ENCODE results near the gene ANKRD30A.
"Not testable (repeated sequence)": the region's sequence is repeated elsewhere in the genome, so short reads cannot be mapped to it uniquely, and the experiment has no call there.

The ANKRD30A gene

GRCh38 chr10:37125191-37125732 lies at the start of gene ANKRD30A:
TSS of gene ANKRD30A (plus strand) at chr10:37125598. CDS start at chr10:37125788, 190 bp downstream.
- no peak for DNase-seq (ENCODE audit: low spot score)

DNA sequence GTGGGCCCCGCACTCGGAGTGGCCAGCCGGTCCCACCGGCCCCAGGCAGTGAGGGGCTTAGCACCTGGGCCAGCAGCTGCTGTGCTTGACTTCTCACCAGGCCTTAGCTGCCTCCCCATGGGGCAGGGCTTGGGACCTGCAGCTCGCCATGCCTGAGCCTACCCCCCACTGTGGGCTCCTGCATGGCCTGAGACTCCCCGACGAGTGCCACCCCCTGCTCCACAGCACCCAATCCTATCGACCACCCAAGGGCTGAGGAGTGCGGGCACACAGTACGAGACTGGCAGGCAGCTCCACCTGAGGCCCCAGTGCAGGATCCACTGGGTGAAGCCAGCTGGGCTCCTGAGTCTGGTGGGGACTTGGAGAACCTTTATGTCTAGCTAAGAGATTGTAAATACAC lies 49.3 kb upstream of the ANKRD30A start:
- DNase-seq (ENCODE audit: low spot score) = not testable (repeated sequence)

- no peak for DNase-seq (ENCODE audit: low spot score)
Measured at GRCh38 chr10:37095792-37096573, 29.4 kb upstream of the ANKRD30A start.

- no peak for DNase-seq (ENCODE audit: low spot score)
Measured at GRCh38 chr10:37101261-37101660, 24.1 kb upstream of the ANKRD30A start.

DNA sequence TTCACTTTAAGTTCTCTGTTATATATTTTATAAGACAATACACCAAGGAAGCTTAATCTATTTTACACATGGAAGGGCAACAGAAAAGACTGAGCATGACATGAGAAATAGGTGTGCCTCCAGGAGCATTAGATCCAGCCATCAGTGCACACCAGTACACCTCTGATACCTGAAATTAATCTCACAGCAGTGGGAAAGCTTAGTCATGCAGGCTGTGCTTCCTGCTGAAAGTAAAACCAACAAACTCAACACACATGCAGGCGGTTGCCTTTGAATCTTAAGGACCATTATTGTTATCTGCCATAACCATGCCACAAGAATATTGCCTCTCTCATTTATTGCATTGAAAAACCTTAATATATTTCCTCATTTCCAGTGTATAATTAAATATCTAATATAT lies 16.4 kb upstream of the ANKRD30A start:
- DNase-seq (ENCODE audit: low spot score) = no peak

DNA sequence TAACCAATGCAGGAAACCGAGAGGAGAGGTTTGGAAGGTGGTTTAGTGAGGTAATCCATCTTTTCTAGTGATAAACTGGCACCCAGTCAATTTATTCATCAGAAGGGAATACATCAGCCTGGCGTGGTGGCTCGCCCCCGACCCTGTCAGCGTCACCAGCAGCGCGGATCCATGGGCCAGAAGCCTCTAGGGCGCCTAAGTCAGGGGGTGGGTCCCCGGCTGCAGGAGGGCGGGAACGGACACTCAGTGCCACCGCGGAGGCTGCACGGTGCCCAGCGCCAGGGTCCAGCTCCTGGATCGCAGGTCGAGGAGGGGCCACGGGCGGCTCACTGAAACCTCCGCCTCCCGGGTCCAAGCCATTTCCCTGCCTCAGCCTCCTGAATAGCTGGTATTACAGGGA lies 866 bp upstream of the ANKRD30A start:
- no peak for DNase-seq (ENCODE audit: low spot score)

- no peak for DNase-seq (ENCODE audit: low spot score)
Measured at GRCh38 chr10:37125921-37126320, 523 bp downstream of the ANKRD30A start.

GRCh38 chr10:37146443-37146842 lies 21.0 kb downstream of the ANKRD30A start:
- no peak for DNase-seq (ENCODE audit: low spot score)

DNA sequence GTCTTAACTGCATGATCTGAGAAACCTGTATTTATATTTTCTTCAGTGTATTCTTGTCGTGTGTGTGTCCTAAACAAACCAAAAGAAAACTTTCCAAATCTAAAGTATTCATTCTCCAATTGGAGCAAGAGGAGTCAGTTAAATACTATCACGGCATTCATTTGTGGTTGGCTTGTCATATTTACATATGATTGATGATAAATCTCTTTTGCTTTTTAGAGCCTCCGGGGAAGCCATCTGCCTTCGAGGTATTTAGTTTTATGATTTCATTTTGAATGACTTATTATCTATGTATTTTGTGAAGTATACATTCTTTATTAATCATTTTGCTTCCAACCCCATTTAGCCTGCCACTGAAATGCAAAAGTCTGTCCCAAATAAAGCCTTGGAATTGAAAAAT lies 37.0 kb downstream of the ANKRD30A start:
- not testable (repeated sequence) for DNase-seq (ENCODE audit: low spot score)

GRCh38 chr10:37171945-37172344 lies 46.5 kb downstream of the ANKRD30A start:
- DNase-seq (ENCODE audit: low spot score) = not testable (repeated sequence)

DNA sequence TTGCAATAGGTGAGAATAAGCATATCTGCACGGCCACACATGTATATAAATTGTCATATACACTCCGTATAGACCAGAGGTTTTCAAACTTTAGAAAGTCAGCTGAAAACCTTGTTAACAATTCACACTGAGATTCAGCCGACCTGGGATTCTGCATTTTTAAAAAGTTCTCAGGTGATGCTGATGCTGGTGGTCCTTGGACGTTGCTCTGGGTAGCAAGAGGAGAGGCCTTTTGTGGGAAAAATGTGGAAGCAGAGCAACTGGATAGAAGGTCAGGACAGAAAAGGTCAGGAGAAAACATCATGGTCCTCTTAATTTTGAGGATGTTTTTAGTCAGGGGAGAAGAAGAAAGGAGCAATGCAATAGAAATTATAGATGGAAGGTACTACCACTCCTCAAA lies 52.9 kb downstream of the ANKRD30A start:
- DNase-seq (ENCODE audit: low spot score) = not testable (repeated sequence)

GRCh38 chr10:37182719-37183118 lies 57.3 kb downstream of the ANKRD30A start:
- not testable (repeated sequence) for DNase-seq (ENCODE audit: low spot score)

DNA sequence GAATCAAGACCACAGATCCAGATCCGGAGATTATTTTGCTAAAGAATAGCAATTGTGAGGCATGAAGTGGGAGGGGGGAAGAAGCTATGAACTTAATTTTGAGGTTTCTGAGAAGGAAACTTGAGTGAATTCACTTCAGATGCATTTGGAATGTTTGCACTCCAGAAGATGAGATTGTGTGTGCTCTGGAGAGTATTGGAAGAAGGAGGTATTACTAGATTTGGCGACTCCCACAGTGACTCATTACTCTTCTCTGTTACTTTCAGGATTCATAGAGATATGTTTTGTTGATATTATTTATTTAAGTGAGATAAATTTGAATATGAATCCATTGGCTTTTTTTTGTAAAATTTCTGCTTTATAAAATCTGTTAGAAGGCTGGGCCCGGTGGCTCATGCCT lies 80.7 kb downstream of the ANKRD30A start:
- DNase-seq (ENCODE audit: low spot score) = no peak

GRCh38 chr10:37220866-37221265 lies 95.5 kb downstream of the ANKRD30A start:
- no peak for DNase-seq (ENCODE audit: low spot score)

DNA sequence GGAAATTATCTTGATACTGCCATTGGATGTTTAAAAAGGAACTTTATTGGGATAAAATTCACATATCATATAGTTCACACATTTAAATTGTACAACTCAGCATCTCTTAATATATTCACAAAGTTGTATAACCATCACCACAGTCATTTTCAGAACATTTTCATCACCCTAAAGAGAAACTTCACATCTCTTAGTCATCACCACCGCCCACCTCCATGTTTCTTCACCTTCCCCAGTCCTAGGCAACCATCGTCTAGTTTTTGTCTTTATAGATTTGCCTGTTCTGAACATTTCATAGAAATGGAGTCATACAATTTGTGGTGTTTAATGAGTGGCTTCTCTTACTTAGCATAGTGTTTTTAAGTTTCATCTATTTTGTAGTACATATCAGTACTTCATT lies 96.6 kb downstream of the ANKRD30A start:
- no peak for DNase-seq (ENCODE audit: low spot score)

DNA sequence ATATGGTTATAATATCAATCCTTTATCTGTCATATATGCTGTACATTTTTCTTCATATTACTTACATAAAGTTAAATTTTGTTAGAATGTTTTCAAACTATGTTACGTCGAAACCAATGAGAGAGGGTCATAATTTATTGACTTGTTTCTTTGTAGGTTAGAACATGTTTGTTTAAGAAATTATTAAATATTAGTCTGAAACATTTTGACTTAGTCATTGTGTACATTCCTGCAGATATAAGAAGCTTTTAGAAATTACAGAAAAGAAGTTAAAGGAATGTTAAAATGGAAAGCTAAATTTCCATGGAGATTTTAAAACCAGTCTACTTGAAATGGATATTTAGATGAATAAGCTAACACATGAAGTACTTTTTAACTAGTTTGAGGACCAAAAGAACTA lies 99.8 kb downstream of the ANKRD30A start:
- no peak for DNase-seq (ENCODE audit: low spot score)

DNA sequence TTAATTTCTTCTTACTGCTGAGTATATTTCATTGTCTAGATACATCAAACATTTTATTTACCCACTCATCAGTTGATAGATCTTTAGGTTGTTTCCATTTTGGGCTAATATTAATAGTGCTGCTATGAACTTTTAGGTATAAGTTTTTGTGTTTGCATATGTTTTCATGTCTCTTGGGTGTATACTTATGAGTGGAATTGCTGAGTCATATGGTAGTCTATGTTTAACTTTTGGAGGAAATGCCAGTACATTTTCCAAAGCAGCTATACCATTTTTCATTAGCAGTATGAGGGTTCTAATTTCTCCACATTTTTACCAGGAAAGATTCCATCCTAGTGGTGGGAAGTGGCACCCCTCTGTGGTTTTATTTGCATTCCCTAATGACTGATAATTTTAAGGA lies 101.1 kb downstream of the ANKRD30A start:
- no peak for DNase-seq (ENCODE audit: low spot score)

DNA sequence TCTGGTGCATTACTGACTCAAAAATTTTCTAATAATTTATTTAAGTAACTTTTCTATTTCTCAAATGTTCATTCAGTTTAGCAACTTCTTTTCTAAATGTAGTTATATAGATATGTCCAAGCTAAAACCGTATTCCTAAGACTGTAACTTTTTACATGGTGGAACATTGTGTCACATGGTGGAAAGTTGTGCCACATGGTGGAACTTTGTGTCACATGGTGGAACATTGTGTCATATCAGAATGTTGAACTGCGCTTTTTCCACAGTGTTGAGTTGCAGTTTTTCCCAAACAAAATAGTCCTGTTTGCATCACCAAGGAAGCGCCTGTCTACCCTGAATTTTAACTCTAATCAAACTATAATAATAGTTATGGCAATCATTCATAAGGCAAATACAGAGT lies 109.3 kb downstream of the ANKRD30A start:
- no peak for DNase-seq (ENCODE audit: low spot score)

- DNase-seq (ENCODE audit: low spot score) = no peak
Measured at GRCh38 chr10:37236093-37236492, 110.7 kb downstream of the ANKRD30A start.

DNA sequence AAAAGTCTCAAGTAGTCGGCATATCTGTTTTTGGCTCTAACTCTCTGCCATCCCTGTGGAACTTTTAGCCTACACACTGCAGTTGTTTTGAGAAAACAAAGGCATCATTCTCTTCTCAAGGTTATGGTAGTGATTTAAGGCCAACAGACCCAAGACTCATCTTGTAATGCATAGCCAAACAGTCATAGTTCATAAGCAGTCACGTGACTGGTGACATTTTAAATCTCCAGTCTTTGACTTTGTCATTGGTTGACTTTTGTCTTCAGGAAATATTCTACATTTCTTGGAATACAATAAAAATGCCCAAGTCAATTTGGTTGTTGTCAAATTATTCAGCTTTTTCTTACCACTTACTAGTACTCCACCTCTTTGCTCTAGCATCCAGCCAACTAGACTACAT lies 114.8 kb downstream of the ANKRD30A start:
- no peak for DNase-seq (ENCODE audit: low spot score)

DNA sequence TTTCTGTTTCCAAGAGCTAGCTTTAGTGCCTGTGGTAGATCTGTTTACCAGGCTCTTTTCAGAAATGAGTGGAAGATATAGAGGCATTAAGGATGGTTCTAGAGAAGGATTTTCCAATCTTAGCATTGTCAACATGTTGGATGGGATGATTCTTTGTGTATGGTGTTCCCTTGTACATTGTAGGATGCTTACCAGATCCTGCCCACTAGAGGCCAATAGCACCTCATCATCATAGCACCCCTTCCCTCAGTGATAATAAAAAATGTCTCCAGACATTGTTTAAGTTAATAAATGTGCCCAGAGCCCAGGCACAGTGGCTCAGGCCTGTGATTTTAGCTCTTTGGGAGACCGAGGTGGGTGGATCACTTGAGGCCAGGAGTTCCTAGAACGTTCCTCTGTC lies 121.2 kb downstream of the ANKRD30A start:
- no peak for DNase-seq (ENCODE audit: low spot score)

GRCh38 chr10:37255837-37256236 lies 130.4 kb downstream of the ANKRD30A start:
- not testable (repeated sequence) for DNase-seq (ENCODE audit: low spot score)

DNA sequence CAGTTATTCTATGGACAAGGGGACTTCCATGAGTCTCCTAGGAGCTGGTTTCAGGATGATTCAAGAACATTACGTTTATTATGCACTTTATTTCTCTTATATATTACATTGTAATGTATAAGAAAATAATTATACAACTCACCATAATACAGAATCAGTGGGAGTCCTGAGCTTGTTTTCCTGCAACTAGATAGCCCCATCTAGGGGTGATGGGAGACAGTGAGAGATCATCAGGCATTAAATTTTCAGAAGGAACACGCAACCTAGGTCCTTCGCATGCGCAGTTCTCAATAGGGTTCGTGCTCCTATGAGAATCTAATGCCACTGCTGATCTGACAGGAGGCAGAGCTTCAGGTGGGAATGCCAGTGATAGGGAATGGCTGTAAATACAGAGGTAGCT lies 137.9 kb downstream of the ANKRD30A start:
- no peak for DNase-seq (ENCODE audit: low spot score)

DNA sequence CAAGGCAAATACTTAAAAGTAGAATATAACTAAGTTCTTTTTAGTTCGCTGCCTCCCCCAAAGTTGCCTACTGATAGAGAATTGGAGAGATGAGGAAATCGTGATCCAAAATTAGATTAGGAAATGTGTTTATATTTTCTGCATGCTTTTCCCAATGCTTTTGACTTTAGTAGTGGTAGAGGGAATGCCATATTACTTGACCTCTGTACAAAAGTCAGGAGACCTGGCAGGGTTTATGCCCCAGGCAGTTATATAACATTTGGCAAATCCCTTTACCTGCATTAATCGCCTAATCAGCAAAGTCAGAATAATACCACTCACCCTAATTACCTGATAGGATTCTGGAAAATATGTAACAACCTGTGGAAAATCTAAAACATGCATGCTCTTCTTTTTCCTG lies 142.9 kb downstream of the ANKRD30A start:
- no peak for DNase-seq (ENCODE audit: low spot score)

All from AG20443 (cell line).